SHP77 (cell line): ENCODE measurements around the gene C1QTNF5.

Experiments
- DNase-seq, 2 experiments: peaks; one replicate each; lab custom pipeline; 2025; lab: John Stamatoyannopoulos, UW

Gene C1QTNF5

GRCh38 chr11:119373059-119373920, 32.6 kb upstream of the C1QTNF5 start:
- DNase-seq: no peak

DNA sequence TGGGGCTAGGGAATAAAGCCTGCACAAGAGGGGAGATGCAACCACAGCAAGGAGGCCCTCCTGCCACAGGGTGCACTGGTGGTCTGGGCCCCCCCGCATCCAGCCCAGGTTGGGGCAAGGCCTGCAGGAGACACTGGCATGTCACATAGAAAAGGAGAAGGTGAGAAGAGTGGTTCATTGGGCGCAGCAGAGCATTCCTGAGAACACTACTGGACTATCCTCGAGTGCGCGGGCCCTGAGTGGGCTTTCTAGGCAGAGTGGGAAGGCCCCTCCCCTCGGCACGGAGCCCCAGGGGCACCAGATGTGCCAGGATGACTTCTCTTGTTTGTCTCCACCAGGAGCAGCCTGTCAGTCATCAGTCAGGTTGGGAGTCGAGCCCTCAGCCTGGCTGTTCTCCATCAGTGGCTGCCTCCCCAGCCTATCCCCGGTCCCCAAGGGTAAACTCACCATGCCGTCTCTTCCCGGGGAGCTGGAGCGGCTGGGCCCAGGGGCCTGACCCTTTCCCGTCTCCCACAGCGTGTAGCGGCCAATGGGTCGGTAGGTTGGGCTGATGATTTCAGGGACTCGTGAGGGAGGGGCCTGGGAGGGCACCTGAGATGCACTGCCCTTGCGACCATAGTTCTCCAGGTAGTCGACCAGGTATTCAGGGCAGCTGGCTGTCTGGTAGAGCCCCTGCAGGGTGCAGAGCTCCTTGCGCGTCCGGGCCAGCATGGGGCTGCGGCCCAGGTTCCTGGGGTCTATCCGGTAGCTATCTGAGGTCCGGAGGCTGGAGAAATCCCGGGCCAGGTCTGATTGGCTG, 31.8 kb upstream of the C1QTNF5 start:
- no peak for DNase-seq

DNA sequence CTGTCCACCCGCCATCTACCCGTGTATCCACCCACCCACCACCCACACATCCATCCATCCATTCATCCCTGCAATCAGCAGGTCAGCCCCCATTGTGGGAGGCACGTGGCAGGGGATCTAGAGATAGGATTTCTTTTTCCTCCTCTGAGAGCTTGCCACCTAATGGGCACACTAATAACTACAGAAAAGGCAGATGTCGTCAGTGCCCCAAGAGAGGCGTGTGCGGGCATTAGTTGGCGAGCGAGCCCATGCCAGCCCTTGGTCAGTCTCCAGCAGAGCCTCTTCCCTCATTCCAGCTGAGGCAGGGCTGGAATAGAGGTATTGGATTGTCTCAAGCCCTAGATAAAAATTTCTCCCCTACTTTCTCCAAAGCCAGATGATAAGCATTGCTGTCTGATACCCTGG, 31.1 kb upstream of the C1QTNF5 start:
- DNase-seq: no peak

- no peak for DNase-seq
Measured at GRCh38 chr11:119371067-119371601, 30.5 kb upstream of the C1QTNF5 start.

DNA sequence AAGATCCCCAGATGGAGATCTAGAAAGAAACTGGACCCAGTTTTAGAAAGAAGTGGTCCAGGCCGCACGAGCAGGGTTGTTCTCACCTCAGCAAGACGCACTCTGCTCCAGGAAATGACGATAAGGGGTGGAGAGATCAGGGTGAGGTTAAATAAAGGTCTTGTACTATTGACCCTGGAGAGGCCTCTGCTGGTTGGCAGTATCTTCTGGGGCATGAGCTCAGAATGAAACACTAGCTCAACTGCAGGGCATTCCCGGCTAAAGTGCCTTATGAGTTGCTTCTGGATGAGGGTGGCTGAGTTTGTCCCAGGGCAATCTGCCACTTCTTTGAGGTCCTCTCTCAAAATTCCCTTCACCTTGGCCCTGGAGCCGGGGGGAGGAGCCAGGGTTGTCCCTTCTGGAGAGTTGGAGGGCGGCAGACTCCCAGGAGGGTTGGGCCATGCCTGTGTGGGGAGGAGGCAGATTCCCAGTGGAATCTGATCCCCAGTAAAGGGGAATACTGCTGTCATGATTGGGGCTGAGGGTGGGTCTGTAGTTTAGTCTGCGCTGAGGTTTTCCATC, 29.9 kb upstream of the C1QTNF5 start:
- no peak for DNase-seq

DNA sequence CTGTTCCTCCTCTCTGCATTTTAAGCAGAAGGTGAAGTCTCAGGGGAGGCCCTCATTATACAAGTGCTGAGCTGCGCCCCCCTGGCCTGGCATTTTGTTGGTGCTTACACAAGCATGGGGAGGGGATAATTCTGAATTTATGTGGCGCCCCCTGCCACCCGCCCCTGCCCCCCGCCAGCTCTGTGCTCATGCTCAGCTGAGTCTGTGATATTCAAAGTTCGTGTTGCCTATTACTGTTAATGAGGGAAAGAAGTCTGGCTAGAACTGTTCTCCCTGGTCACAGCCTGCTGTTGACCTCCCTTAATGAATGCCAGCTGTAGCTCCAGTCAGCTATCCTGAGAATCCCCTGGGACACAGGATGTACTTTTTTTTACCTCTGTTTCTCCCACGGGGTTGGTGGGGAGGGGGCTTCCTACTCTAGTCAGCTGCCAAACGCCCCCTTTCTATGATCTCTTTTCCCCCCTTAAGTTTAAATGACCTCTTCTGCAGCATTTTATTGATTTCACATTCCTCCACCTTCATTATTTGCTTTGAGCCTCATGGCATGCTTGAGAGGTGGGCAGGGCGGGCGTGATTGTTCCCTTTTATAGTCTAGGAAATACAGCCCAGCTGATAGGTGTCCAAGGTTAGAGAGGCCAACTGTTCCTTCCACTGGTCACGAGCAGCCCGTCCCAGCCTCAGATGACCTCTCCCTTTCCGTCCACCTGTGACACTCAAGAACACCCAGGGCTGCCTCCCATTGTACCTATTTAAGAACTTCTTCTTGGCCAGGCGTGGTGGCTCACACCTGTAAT, 28.6 kb upstream of the C1QTNF5 start:
- DNase-seq: no peak

GRCh38 chr11:119368121-119369034, 27.7 kb upstream of the C1QTNF5 start:
- peak in 1 of 2 experiments; percentile 52 for DNase-seq

DNA sequence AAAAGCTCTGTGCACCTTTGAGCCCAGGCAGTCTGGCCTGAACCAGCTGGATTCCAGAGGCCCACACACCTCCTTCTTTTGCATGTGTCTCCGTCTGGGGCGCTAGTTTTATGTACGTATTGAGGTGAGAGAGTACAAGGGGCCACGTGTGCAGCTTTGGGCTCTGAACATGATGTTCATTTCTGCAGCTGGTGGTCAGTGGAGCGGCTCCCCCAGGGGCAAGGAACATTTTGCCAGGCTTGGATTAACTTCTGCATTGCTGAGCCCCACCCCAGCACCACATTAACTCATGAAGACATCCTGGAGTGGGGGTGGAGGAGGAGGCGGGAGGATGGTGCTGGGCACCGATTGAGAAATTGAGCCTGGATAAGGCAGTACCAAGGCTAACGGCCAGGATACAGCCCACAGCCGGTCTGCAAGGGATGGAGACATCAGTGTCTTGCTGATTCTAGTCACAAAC, 27.0 kb upstream of the C1QTNF5 start:
- no peak for DNase-seq

DNA sequence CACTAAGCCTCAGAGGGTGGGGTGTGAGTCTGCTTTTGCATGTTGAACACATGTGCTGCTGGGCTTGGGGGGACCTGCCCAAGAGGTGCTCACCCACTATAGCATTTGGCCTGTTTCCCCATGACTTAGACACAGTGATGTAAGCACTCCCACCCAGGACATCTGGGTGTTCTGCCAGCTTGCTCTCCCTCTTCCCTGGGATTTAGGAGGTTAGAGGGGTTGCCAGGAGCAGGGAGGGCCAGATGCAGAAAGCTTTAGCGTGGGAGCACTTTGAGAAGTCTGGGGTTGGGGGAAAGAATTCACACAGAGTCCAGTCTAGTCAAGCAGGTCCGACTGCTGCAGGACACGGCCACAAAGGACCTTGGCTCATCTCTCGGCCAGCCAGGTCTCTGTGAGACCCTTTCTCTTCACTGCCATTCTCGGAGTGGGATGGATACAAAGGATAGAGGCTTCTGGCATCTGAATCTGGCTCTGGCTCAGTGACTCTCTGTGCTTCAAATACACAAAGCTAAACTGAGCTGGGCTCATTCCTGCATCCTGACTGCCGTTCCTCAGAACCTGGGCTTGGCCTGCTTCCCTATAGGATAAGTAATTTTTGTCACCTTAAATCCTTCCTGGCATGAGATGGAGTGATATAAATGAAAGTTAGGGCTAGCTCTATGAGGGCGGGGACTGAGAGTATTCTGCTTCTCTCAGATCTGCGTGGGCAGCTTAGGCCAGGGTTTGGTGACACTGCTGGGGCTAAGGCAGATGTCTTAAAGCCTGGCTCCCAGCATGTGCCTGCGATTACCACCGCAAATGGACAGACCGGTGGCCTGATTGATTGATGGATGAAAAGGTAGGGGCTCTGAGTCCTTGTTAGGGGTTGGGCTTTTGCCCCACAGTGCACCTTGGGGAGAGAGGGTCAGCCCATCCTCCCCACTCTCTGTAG, 26.3 kb upstream of the C1QTNF5 start:
- no peak for DNase-seq

DNA sequence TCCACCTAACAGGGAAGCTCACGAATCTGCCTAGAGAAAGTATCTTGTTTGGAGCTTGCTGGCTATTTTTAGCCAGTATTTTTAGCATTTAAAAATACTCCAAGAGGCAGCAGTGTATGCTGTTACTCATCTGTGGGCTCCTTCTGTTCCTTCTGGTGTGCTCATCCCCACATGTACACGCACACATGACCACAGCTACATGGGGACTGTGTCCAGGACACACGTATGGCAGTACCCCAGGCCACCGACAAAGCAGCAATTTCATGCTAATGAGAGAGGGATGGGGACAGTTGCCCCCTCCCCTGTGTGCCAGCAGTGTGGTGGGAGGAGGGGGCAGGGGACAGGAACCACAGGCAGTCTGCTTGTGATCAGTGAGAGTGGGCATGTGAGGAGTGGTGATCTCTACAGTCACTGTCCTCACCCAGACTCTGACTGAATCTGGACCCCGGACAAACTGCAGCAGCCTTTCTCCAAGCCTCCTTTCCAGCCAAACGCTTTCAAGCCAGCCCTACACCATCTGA, 24.4 kb upstream of the C1QTNF5 start:
- no peak for DNase-seq

- no peak for DNase-seq
Measured at GRCh38 chr11:119363851-119364590, 23.3 kb upstream of the C1QTNF5 start.

GRCh38 chr11:119363081-119363850, 22.6 kb upstream of the C1QTNF5 start:
- no peak for DNase-seq

DNA sequence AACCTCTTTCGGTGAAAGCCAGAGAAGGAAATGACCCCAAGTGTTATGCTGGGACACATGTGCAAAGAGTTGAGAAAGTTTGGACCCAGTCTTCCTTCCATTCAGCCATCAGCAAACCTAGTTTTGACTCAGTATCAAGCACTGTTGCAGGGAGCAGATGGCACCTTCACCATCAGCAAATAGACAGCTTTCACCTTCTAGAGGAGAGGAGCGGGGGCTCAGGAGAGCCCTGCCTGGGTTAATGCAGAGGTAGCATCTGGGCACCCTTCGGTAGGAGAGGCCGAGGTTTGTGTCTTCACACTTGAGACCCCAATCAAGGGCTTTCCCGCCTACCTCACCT, 22.0 kb upstream of the C1QTNF5 start:
- DNase-seq: no peak

GRCh38 chr11:119361941-119362725, 21.4 kb upstream of the C1QTNF5 start:
- DNase-seq: no peak

DNA sequence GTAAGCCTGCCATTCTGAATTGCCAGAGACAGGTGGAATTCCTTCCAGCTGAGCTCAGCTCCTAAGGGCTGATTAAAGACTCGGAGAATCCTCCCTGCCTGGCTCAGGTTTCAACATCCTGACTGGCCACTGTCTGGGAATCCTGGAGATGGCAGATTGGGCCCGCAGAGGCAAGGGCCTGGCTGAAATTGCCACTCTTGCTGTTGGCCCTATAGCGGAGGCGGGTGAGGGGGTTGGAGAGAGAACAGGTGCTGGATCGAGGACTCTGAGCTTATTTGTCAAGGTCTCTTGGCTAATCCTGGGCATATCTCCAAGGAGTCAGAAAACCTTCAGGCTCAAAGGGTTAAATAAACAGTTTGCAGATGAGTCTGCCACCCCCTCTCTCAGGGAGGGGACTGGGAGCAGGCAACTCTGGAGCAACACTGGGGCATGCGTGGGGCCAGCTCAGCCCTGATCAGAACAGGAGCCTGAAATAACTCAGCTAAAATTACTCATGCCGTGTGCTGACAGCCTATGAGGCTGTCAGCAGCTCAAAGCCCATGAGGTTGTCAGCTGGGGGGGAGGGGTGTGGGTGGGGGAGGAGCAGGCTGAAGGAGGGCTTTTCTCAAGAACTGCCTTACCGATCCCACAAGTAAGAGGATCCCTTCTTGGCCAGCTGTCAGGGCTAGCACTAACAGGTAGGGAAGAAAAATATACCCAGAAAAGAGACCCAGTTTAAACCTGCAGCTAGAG, 20.5 kb upstream of the C1QTNF5 start:
- peak; percentile 52 to 77 for DNase-seq
